GM21619 (cell line): ENCODE results near the gene MORC4.

ENCODE experiments used
- ATAC-seq: cut with Tn5 transposase; IDR thresholded peaks from one replicate; pipeline ENCODE4 v1.9.1; 2021; ENCODE audit not compliant: unreplicated experiment

MORC4 gene

GRCh38 chrX:106912864-106913263, 87.1 kb downstream of the MORC4 start:
- ATAC-seq, result no peak

DNA sequence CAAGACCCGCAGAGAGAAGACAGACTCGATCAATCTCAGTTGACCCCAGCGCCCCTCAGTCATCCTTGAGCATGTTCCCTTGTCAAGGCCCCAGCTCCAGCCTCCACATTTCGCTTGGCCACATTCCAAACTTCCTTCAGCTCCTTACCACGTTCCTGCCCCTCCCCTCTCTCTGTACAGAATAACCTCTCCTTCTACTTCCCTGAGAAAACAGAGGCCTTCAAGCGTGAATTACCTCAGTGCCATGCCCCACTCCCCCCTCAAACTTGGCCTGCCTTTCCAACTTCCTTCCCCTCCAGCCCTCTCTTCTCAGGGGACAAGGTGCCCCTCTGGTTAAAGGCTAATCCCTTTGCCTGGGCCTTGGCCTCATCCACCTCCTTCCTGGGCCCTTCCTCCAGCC, 93.7 kb downstream of the MORC4 start:
- no peak for ATAC-seq

DNA sequence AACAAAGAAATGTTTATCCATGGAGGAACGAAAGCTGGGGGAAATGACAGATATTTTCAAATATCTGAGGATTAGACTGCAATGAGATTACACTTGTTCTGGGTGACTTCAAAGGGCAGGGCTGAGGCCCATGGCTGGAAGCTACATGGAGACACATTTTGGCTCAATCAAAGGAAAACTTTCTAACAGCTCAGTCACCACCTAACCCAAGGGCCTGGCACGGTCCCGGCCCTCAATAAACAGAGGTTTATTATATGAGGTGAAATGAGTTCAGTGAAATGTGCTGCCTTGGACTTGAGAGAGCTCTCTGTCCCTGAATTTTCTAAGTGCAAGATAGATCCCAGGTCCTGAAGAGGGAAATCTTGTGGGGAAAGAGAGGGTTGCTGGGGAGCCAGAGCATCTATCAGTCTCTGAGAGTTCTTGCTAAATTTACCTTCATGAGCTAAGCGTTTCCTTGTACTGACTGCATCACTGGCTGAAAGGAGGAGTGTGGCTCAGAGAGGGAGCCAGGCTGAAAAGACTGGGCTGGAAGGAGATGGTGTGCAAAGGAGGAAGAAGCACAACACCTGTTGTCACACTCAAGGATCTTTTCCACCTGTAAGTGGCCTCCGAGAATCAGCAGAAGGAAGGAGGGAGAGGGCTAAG, 94.8 kb downstream of the MORC4 start:
- no peak for ATAC-seq

DNA sequence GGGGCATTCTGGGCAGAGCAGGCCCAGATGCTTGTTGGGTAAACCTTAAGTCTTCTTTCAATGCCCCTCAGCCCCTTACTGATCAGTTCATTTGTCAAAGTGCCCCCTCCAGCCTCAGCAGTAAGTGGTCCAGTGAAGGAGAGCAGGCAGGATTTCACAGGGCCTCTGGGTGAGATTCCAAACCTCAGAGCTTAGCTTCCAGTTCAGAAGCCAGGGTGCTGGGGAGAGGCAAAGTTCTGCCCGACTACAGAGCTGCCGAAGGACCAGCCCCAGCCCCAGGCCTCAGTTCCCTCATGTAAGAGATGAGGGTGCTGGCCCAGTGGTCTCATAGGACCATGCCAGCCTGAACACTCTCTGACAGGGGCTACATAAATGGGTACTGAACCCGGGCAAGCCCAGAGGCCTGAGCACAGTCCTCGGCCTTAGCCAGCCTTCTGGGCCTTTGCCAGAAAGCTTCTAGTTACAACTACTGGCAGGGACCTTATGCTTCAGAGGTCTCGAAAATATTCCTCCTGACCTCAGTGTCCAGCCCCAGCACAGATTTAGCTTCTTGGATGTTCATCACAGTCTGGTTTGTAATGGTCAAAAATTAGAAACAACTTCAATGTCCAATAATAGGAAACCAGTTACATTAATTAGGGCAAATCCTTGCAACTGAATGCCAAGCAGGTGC, 96.0 kb downstream of the MORC4 start:
- ATAC-seq, result no peak

- no peak for ATAC-seq
Observed at GRCh38 chrX:106903291-106903824, 96.7 kb downstream of the MORC4 start, which contains the start of gene RIPPLY1. Gene RIPPLY1 (minus strand): TSS chrX:106903341. CDS start chrX:106903287, 54 bp downstream.

DNA sequence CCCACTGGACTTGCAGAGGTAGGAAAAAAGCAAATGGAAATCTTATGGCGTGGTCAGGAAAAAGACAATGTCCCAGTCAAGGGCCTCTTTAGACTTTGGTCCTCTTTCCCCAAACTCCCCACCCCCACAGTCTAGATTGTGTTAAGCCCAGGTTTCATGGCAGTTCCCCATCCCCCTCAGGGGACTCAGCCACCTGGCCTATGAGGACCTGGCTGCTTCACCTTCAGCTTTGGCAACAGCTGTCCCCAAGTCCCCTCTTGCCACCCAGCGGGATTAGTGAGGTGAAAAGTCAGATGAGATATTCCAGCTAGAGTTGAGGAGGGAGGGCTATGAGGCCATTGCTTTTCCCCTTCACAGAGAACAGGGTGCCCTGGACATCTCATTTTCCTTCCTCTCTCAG, 97.3 kb downstream of the MORC4 start:
- ATAC-seq, result no peak

GRCh38 chrX:106901781-106902219, 98.2 kb downstream of the MORC4 start:
- no peak for ATAC-seq

GRCh38 chrX:106901341-106901740, 98.7 kb downstream of the MORC4 start:
- no peak for ATAC-seq

GRCh38 chrX:106899841-106900240, 100.2 kb downstream of the MORC4 start:
- ATAC-seq, result no peak

- no peak for ATAC-seq
Observed at GRCh38 chrX:106899276-106899675, 100.7 kb downstream of the MORC4 start.

DNA sequence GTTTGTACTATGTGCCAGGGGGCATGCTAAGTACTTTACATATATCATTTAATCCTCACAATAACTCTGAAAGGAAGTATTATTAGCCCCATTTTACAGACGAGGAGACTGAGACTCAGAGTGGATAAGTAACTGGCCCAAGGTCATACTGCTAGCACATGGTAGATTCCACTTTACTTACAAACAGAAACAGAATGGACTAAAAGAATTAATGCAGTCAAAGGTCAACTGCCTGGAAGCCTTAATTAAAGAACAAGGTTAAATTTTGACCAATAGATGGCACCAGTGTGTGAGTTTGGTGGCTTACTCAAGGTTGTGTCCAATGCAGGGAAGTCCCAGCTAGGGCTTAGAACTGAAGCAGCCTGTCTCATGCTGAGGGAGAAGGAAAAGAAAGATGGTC, 101.5 kb downstream of the MORC4 start:
- peak; percentile 84 for ATAC-seq

DNA sequence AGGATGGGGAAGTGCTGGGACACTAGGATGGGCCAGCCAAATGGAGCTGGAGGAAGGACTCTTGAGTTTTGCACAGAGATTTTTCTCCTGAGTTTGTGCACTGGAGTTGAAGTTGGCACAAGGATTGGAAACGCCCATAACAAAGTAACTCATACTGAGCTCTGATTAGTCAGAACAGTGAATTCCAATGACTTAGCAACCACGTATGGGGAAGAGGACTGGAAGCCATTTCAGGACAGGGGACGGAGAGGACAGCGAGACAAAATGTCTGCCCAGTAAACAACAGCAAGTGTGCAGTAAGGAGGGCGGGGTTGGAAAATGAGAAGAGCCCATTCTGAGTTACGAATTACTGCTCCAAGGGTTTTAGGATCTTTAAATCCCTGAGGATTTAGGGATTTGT, 102.8 kb downstream of the MORC4 start:
- no peak for ATAC-seq

GRCh38 chrX:106894978-106895452, 105.0 kb downstream of the MORC4 start:
- ATAC-seq, result no peak

- no peak for ATAC-seq
Observed at GRCh38 chrX:106894392-106894909, 105.6 kb downstream of the MORC4 start.

DNA sequence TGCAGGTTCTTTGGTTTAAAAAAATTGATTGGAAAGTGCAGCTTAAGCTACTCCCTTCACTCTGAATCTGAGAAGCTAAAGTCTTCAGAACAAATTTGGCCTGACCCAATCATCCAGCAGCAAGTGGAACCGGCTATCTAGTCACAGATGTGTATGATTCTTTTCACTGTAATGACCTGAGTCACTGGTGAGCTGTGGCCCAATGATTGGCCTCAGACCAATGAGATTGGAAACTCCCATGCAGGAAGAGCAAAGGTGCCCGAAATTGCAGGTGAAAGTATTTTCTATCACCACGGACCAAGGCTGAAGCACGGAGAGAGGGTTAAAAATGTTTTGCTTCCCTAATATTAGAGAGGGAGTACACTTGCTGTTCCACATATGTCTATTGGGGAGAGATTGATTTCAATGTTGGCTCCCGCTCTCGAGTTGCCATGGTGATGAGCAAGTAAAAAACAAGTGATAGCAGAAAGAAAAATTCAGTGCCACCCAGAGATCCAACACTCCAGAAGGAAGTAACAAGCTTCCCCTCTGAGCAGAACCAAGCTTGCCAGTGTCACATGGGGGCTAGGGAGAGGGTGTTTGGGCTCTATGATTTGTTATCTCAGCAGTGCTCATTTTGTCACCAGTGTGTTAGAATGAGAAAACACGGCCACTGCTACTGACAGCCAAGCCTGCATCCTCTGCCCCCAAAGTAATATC, 108.1 kb downstream of the MORC4 start:
- ATAC-seq, result no peak
